NCI-H146 (cell line): ENCODE data around the gene APOA5.
A peak's percentile ranks its signal among the peaks of the same experiment; 100 is the strongest.
"Not testable (repeated sequence)": the region's sequence is repeated elsewhere in the genome, so short reads cannot be mapped to it uniquely, and the experiment has no call there.

Experiments
- DNase-seq: peaks from one replicate; lab custom pipeline; 2025; lab: John Stamatoyannopoulos, UW

APOA5 gene

GRCh38 chr11:116791813-116792143 is at the start of gene APOA5:
Gene APOA5 (minus strand): TSS chr11:116791879. CDS start chr11:116791860, 19 bp downstream.
- DNase-seq = no peak

GRCh38 chr11:116840746-116841296 is 49.1 kb upstream of the APOA5 start:
- no peak for DNase-seq

DNA sequence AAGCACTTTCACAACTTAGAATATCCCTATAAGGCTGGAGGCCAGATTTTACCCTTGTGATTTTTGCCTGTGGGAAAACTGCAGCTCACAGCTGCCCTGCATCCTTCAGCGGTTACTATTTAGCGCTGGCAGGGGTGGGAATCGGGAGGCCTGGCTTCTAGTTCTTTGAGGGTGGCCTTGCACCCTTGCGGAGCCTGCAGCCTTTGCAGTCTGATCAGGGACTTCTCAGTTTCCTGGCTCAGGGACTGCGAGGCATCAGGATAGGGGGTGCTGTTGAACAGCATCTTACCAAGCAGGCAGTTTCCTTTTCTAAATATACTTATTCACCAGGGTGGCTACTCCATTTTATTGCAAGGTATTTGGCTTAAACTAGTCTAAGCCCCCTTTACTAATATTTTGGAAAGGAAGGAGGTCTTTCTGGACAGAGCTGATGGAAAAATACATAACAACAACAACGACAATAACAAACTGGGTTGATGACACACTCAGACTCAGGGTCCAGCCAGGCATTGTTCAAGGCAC is 48.6 kb upstream of the APOA5 start:
- DNase-seq = no peak

DNA sequence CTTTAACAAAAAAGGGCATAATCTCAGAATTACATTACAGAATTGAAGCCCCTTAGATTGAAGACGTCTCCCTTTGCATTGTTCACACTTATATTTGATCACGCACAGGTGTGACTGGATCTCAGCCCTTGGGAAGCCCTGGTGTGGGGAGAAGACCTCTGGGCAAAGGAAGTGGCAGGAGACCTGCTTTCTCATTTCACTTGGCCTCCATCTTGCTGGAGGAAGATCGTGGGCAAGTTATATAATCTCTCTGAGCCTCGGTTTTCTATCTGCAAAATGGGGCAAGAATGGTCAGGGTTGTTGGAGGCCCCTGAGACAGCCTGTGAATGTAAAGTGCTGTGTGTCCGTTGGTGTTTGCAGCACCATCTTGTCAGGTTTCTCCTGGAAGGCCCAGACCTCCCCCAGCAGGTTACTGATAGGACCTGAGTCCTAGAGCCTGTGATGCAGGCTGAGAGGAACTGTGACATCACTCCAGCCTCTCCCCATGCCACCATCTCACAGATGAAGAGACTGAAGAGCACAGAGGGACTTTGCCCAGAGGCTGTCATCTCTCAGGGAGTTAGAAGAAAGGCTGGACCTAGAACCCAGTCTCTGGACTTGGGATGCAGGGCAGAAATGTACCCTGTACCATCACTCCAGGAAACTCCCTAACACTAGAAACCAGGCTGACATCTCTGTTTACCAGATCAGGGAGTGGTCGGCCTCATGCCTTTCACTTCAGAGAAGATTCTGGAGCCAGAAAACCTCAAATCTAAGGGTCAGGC is 46.8 kb upstream of the APOA5 start:
- no peak for DNase-seq

- no peak for DNase-seq
These were observed 45.8 kb upstream of the APOA5 start, which contains the start of gene APOA1 for GRCh38 chr11:116837231-116838091. Gene APOA1 (minus strand): TSS chr11:116837622. CDS start chr11:116837387, 235 bp downstream.

GRCh38 chr11:116836632-116836991 is 44.9 kb upstream of the APOA5 start:
- DNase-seq = no peak

GRCh38 chr11:116835791-116836631 is 44.3 kb upstream of the APOA5 start:
- peak; percentile 93 for DNase-seq

DNA sequence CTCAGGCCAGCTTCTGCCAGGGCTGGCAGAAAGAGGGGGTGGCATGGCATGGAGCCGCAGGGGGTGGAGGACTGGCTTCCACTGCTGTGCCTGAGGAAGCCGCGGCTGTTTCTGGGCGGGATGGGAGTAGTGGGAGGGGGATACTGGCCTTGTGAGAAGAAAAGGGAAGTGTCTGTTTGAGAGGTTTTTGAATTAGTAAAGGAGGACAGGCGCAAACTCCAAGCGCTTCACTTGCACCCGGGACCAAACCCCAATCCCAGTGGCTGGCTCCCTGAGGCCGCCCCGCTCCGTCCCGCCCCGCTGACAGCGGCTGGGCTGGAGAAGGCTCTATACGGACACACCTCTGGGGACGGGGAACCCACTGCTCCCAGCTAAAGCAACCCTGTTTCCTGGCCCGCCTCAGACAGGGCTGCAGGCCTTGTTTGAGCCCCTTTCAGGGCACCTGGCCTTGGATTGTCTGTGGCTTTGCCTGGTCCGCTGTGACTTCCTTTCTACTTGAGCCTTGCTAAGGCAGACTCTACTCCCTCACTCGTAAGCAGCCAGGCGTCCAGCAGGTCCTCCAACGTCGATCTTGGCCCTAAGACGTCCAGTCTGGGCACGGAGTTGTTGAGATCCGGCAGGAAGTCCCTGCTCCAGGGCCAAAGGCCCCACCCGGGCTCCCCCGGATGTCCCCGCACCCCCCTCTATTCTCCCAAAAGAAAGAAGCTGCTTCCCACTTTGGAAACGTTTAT is 43.5 kb upstream of the APOA5 start:
- peak; percentile 49 for DNase-seq

GRCh38 chr11:116834535-116835041 is 42.9 kb upstream of the APOA5 start:
- DNase-seq = not testable (repeated sequence)

- no peak for DNase-seq
These were observed 42.3 kb upstream of the APOA5 start for GRCh38 chr11:116833816-116834534.

DNA sequence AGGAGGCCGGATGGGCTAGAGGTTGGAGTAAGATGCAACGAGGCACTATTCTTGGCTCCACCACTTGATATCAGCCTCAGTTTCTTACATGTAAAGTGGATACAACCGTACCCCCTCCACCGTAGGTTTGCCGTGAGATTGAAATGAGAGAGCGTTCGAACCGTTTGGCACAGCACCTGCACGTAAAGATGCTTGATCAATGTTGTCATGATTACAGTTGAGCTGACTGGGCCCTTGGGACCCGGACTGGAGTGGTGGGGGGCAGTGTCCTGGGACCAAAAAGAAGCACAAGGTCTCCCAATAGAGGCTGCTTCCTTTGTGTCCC is 41.8 kb upstream of the APOA5 start:
- DNase-seq = no peak

- DNase-seq = peak; percentile 83
These were observed 40.9 kb upstream of the APOA5 start for GRCh38 chr11:116832350-116833290.

- DNase-seq = no peak
These were observed 40.2 kb upstream of the APOA5 start for GRCh38 chr11:116831790-116832349.

DNA sequence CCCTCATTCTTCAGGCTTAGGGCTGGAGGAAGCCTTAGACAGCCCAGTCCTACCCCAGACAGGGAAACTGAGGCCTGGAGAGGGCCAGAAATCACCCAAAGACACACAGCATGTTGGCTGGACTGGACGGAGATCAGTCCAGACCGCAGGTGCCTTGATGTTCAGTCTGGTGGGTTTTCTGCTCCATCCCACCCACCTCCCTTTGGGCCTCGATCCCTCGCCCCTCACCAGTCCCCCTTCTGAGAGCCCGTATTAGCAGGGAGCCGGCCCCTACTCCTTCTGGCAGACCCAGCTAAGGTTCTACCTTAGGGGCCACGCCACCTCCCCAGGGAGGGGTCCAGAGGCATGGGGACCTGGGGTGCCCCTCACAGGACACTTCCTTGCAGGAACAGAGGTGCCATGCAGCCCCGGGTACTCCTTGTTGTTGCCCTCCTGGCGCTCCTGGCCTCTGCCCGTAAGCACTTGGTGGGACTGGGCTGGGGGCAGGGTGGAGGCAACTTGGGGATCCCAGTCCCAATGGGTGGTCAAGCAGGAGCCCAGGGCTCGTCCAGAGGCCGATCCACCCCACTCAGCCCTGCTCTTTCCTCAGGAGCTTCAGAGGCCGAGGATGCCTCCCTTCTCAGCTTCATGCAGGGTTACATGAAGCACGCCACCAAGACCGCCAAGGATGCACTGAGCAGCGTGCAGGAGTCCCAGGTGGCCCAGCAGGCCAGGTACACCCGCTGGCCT is 38.7 kb upstream of the APOA5 start:
- no peak for DNase-seq

- peak; percentile 17 for DNase-seq
These were observed 38.0 kb upstream of the APOA5 start, which contains the start of gene APOC3 for GRCh38 chr11:116829525-116830183. Gene APOC3 (plus strand): TSS chr11:116829907. CDS start chr11:116830583, 676 bp downstream.

DNA sequence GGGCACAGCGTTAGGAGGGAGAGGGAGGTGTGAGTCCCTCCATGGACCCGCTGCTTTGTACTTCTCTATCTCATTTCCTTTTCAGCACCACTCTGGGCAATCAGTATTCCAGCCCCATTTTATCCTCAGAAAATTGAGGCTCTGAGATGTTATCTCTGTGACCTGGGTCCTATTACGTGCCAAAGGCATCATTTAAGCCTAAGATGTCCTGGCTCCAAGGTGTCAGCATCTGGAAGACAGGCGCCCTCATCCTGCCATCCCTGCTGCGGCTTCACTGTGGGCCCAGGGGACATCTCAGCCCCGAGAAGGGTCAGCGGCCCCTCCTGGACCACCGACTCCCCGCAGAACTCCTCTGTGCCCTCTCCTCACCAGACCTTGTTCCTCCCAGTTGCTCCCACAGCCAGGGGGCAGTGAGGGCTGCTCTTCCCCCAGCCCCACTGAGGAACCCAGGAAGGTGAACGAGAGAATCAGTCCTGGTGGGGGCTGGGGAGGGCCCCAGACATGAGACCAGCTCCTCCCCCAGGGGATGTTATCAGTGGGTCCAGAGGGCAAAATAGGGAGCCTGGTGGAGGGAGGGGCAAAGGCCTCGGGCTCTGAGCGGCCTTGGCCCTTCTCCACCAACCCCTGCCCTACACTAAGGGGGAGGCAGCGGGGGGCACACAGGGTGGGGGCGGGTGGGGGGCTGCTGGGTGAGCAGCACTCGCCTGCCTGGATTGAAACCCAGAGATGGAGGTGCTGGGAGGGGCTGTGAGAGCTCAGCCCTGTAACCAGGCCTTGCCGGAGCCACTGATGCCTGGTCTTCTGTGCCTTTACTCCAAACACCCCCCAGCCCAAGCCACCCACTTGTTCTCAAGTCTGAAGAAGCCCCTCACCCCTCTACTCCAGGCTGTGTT is 37.2 kb upstream of the APOA5 start:
- DNase-seq = no peak
